GM23338 (cell line): Measurements from ENCODE around the gene ZDHHC13. TPM values are rescaled to one million over a fixed set of nuclear protein-coding genes. Genes with fewer than 3 reads are reported as not detected.

Experiments
- ATAC-seq: fragments of 200-7000 bp; cut with Tn5 transposase; 3 replicates; pipeline ENCODE4 v1.9.1; 2020
- DNase-seq: peaks from one replicate; pipeline ENCODE4 v3.0.0-alpha.2; 2015; ENCODE audit warnings: low spot score
- H2AFZ ChIP-seq: fragments of 200-600 bp; sonication (generic); 2 replicates; pipeline ENCODE4 v1.8.0; 2016; ENCODE audit warnings: antibody characterized with exemption, mild to moderate bottlenecking, moderate library complexity
- H3F3A ChIP-seq: fragments of 200-600 bp; sonication (generic); replicated peaks from 2 replicates; pipeline ENCODE4 v1.8.0; 2017; ENCODE audit warnings: antibody characterized with exemption, mixed run types, low read depth
- H3K27ac ChIP-seq: fragments of 200-600 bp; sonication (generic); 2 replicates; pipeline ENCODE4 v1.6.1; 2016; ENCODE audit warnings: low read depth
- H3K27me3 ChIP-seq: fragments of 200-600 bp; sonication (generic); 2 replicates; pipeline ENCODE4 v1.8.0; 2016; ENCODE audit warnings: mild to moderate bottlenecking, mixed run types, moderate library complexity; ENCODE audit not compliant: insufficient read depth
- H3K36me3 ChIP-seq: fragments of 200-600 bp; sonication (generic); 2 replicates; pipeline ENCODE4 v1.8.0; 2016; ENCODE audit warnings: mild to moderate bottlenecking; ENCODE audit not compliant: insufficient read depth
- H3K4me1 ChIP-seq: fragments of 200-600 bp; sonication (generic); 2 replicates; pipeline ENCODE4 v1.8.0; 2016; ENCODE audit warnings: mild to moderate bottlenecking, moderate library complexity; ENCODE audit not compliant: insufficient read depth
- H3K4me2 ChIP-seq: fragments of 200-600 bp; sonication (generic); 2 replicates; pipeline ENCODE4 v1.7.1; 2017; ENCODE audit warnings: mixed run types
- H3K4me3 ChIP-seq: fragments of 200-600 bp; sonication (generic); 2 replicates; pipeline ENCODE4 v1.6.1; 2016; ENCODE audit warnings: mixed run types
- H3K79me2 ChIP-seq: fragments of 200-600 bp; sonication (generic); replicated peaks from 2 replicates; pipeline ENCODE4 v1.8.0; 2017; ENCODE audit warnings: mild to moderate bottlenecking; ENCODE audit not compliant: insufficient read depth
- H3K9me2 ChIP-seq: fragments of 200-600 bp; sonication (generic); 2 replicates; pipeline ENCODE4 v1.8.0; 2017; ENCODE audit not compliant: insufficient read depth
- H4K20me1 ChIP-seq: fragments of 200-600 bp; sonication (generic); replicated peaks from 2 replicates; pipeline ENCODE4 v1.8.0; 2017; ENCODE audit warnings: mild to moderate bottlenecking; ENCODE audit not compliant: insufficient read depth
- H3K27ac Mint-ChIP-seq: 2 replicates; pipeline ENCODE4 v1.8.0; 2020; ENCODE audit warnings: inconsistent platforms, mild to moderate bottlenecking, moderate library complexity, mixed read lengths
- H3K27me3 Mint-ChIP-seq: 3 replicates; pipeline ENCODE4 v1.8.0; 2022; ENCODE audit warnings: low read depth, mild to moderate bottlenecking, moderate library complexity, mixed read lengths, inconsistent platforms; ENCODE audit not compliant: insufficient read depth, poor library complexity
- H3K36me3 Mint-ChIP-seq: 3 replicates; pipeline ENCODE4 v1.8.0; 2021; ENCODE audit warnings: low read depth, mild to moderate bottlenecking, inconsistent platforms, moderate library complexity, mixed read lengths
- H3K4me1 Mint-ChIP-seq: 3 replicates; pipeline ENCODE4 v1.8.0; 2020; ENCODE audit warnings: mild to moderate bottlenecking, inconsistent platforms, mixed read lengths
- H3K4me3 Mint-ChIP-seq: 3 replicates; pipeline ENCODE4 v1.8.0; 2021; ENCODE audit warnings: moderate library complexity, mild to moderate bottlenecking, inconsistent platforms, mixed read lengths
- H3K9me3 Mint-ChIP-seq: 3 replicates; pipeline ENCODE4 v1.8.0; 2020; ENCODE audit warnings: moderate library complexity, mild to moderate bottlenecking, inconsistent platforms, mixed read lengths
- CREB1 ChIP-seq: fragments of 250-450 bp; sonication (Bioruptor Pico); IDR thresholded peaks from 2 replicates; pipeline ENCODE4 v1.5.0; 2020; ENCODE audit warnings: low read depth, mild to moderate bottlenecking, moderate library complexity
- ETS1 ChIP-seq: IDR thresholded peaks from 2 replicates; pipeline ENCODE4 v1.6.1; 2016; ENCODE audit warnings: antibody characterized with exemption
- EZH2 ChIP-seq: fragments of 200-600 bp; sonication (generic); IDR thresholded peaks from one replicate; pipeline ENCODE4 v1.8.0; 2017; ENCODE audit warnings: antibody characterized with exemption, mild to moderate bottlenecking, low read depth; ENCODE audit not compliant: unreplicated experiment
- EZH2phosphoT487 ChIP-seq: fragments of 200-600 bp; sonication (generic); IDR thresholded peaks from one replicate; pipeline ENCODE4 v1.8.1; 2018; ENCODE audit warnings: antibody characterized with exemption; ENCODE audit not compliant: unreplicated experiment
- JUNB ChIP-seq: IDR thresholded peaks from one replicate; pipeline ENCODE4 v1.6.1; 2016; ENCODE audit warnings: antibody characterized with exemption; ENCODE audit not compliant: unreplicated experiment
- POLR2AphosphoS5 ChIP-seq: IDR thresholded peaks from 2 replicates; pipeline ENCODE4 v1.6.1; 2016; ENCODE audit warnings: antibody characterized with exemption, low read depth
- REST ChIP-seq: IDR thresholded peaks from one replicate; pipeline ENCODE4 v1.6.1; 2018; ENCODE audit warnings: antibody characterized with exemption; ENCODE audit not compliant: unreplicated experiment
- STAT1 ChIP-seq: IDR thresholded peaks from one replicate; pipeline ENCODE4 v1.6.1; 2016; ENCODE audit warnings: antibody characterized with exemption; ENCODE audit not compliant: unreplicated experiment
- ZNF114 ChIP-seq: fragments of 250-450 bp; sonication (Bioruptor Pico); IDR thresholded peaks from 2 replicates; pipeline ENCODE4 v1.5.0; 2020; ENCODE audit warnings: mild to moderate bottlenecking, moderate library complexity
- ZNF331 ChIP-seq: fragments of 250-450 bp; sonication (Bioruptor Pico); IDR thresholded peaks from 2 replicates; pipeline ENCODE4 v1.5.0; 2020; ENCODE audit warnings: low read depth, mild to moderate bottlenecking, moderate library complexity
- polyA plus RNA-seq: library from polyadenylated mRNA; unstranded; fragments of >200 nt; fragmentation: Nextera tagmentation; extraction: Ambion mirVana; gene quantifications from 2 replicates; pipeline ENCODE4 v1.2.1, GENCODE V29; 2016
- total RNA-seq: library from RNA; depleted of rRNA; stranded (reverse); fragments of >200 nt; shearing (Covaris generic); gene quantifications from 2 replicates; pipeline ENCODE4 v1.2.3, GENCODE V29; 2014

ZDHHC13 gene
- total and polyA plus RNA-seq, 2 experiments from 2014 or later: 21.0 to 27.7 TPM

GRCh38 chr11:19111809-19112208 is 5.2 kb upstream of the ZDHHC13 start:
- H4K20me1 ChIP-seq: no peaks in the 10 kb centered on the region
- H2AFZ ChIP-seq: no peak overlapping the region
- no peaks in the 10 kb centered on the region for H3K27me3 ChIP-seq
- H3K27me3 Mint-ChIP-seq: peaks cover 6% of the 10 kb centered on the region
- ATAC-seq (no peak), DNase-seq (no peak)
- no peak overlapping the region for H3K27ac Mint-ChIP-seq
- TF ChIP-seq EZH2phosphoT487 (no peak), STAT1 (no peak), JUNB (no peak), ZNF331 (CRISPR knock-in tag) (no peak), CREB1 (CRISPR knock-in tag) (no peak), EZH2 (no peak)
- H3K79me2 ChIP-seq: no peaks in the 10 kb centered on the region
- H3K9me2 ChIP-seq: peaks cover 3% of the 10 kb centered on the region; the same call in 1 of the 2 replicates
- no peak overlapping the region for H3K4me3 ChIP-seq
- no peak overlapping the region for H3K4me2 ChIP-seq
- no peak overlapping the region for H3K27ac ChIP-seq
- H3K36me3 Mint-ChIP-seq: no peaks in the 10 kb centered on the region
- no peaks in the 10 kb centered on the region for H3K9me3 Mint-ChIP-seq
- H3F3A ChIP-seq: no peaks in the 10 kb centered on the region
- H3K4me3 Mint-ChIP-seq: no peak overlapping the region
- H3K4me1 Mint-ChIP-seq: peaks cover 5% of the 10 kb centered on the region; the same call in 1 of the 3 replicates
- no peaks in the 10 kb centered on the region; the same call in 1 of the 2 replicates for H3K36me3 ChIP-seq
- peaks cover 6% of the 10 kb centered on the region; the same call in 1 of the 2 replicates for H3K4me1 ChIP-seq

- Histone ChIP-seq H3K4me3 (peak overlapping the region; percentile 95), H3K36me3 (no peaks in the 10 kb centered on the region; the same call in 1 of the 2 replicates), H3F3A (no peaks in the 10 kb centered on the region), H3K4me2 (peak overlapping the region; percentile 97), H3K27ac (no peak overlapping the region), H3K4me1 (peaks cover 13% of the 10 kb centered on the region), H4K20me1 (peaks cover 15% of the 10 kb centered on the region), H3K9me2 (no peaks in the 10 kb centered on the region), H2AFZ (peak overlapping the region; percentile 89), H3K79me2 (peaks cover 39% of the 10 kb centered on the region), H3K27me3 (no peaks in the 10 kb centered on the region)
- ATAC-seq (no peak), DNase-seq (peak; percentile 20)
- peaks cover 18% of the 10 kb centered on the region; the same call in 2 of the 3 replicates for H3K4me1 Mint-ChIP-seq
- peak overlapping the region; percentile 89 for H3K4me3 Mint-ChIP-seq
- peaks cover 12% of the 10 kb centered on the region for H3K36me3 Mint-ChIP-seq
- no peak overlapping the region for H3K27ac Mint-ChIP-seq
- H3K9me3 Mint-ChIP-seq: no peaks in the 10 kb centered on the region
- peaks cover 6% of the 10 kb centered on the region for H3K27me3 Mint-ChIP-seq
- TF ChIP-seq ZNF331 (CRISPR knock-in tag): no peak
- TF ChIP-seq POLR2AphosphoS5: no peak
- TF ChIP-seq EZH2phosphoT487: no peak
- no peak for TF ChIP-seq JUNB
- no peak for TF ChIP-seq ZNF114 (CRISPR knock-in tag)
- TF ChIP-seq REST: no peak
- no peak for TF ChIP-seq ETS1
Measured at GRCh38 chr11:19116276-19116970, 545 bp upstream of the ZDHHC13 start.
